H1 (cell line): ENCODE results near the gene RHOG. TPM values are rescaled to one million over a fixed set of nuclear protein-coding genes. Genes with fewer than 3 reads are reported as not detected.

Experiments
- CTCF ChIA-PET: fragments of 300-600 bp; sonication (Branson Sonifier 250); formaldehyde crosslinking; loops from one replicate; lab custom pipeline; 2021; ENCODE audit not compliant: partially characterized antibody; lab: Charles Lee
- POLR2A ChIA-PET: fragments of 300-600 bp; sonication (Branson Sonifier 250); formaldehyde crosslinking; loops from one replicate; lab custom pipeline; 2021; ENCODE audit warnings: inconsistent platforms; ENCODE audit not compliant: partially characterized antibody; lab: Charles Lee
- DNase-seq, 2 experiments: peaks; one replicate each; pipeline versions ENCODE4 v3.0.0 to v3.0.0-alpha.2; 2010 to 2022; ENCODE audit warnings: low spot score in 2 of 2, low read depth in 1 of 2, mixed read lengths in 1 of 2
- FAIRE-seq: peaks from 2 replicates; lab custom pipeline; 2011; peaks lifted over from hg19 to GRCh38; lab: Jason Lieb, UNC
- H2AFZ ChIP-seq: 2 replicates; pipeline ENCODE4 v1.8.1; 2012; ENCODE audit warnings: low read length, inconsistent platforms
- H2AK5ac ChIP-seq: 2 replicates; pipeline ENCODE4 v1.6.1; 2013; ENCODE audit warnings: low read depth, low read length
- H2BK120ac ChIP-seq: replicated peaks from 2 replicates; pipeline ENCODE3; 2013; ENCODE audit warnings: low read depth, low read length, inconsistent platforms
- H2BK12ac ChIP-seq: 2 replicates; pipeline ENCODE4 v1.6.1; 2013; ENCODE audit warnings: low read depth, low read length
- H2BK15ac ChIP-seq: 2 replicates; pipeline ENCODE4 v1.6.1; 2013; ENCODE audit warnings: low read length
- H2BK20ac ChIP-seq: 2 replicates; pipeline ENCODE4 v1.6.1; 2013; ENCODE audit warnings: low read length
- H2BK5ac ChIP-seq: 2 replicates; pipeline ENCODE4 v1.6.1; 2013; ENCODE audit warnings: low read depth, low read length
- H3K14ac ChIP-seq: 2 replicates; pipeline ENCODE4 v1.6.1; 2013; ENCODE audit warnings: inconsistent platforms; ENCODE audit not compliant: insufficient read length
- H3K18ac ChIP-seq: 2 replicates; pipeline ENCODE4 v1.6.1; 2013; ENCODE audit warnings: low read length; ENCODE audit errors: extremely low read depth
- H3K23ac ChIP-seq: 2 replicates; pipeline ENCODE4 v1.6.1; 2013; ENCODE audit warnings: inconsistent platforms; ENCODE audit not compliant: insufficient read length
- H3K23me2 ChIP-seq: 2 replicates; pipeline ENCODE4 v1.6.1; 2013; ENCODE audit warnings: low read depth, low read length
- H3K27ac ChIP-seq: 2 replicates; pipeline ENCODE4 v1.6.1; 2011; ENCODE audit warnings: low read depth, low read length, inconsistent platforms
- H3K27me3 ChIP-seq, 4 experiments: replicated peaks in 1 of 4; 1 replicate in 1 of 4; 2 replicates in 3 of 4; pipeline versions ENCODE4 v1.6.1 to v1.8.1; 2011 to 2013; ENCODE audit warnings: low read length in 3 of 4, mild to moderate bottlenecking in 3 of 4, inconsistent platforms in 2 of 4, mixed read lengths in 2 of 4, moderate library complexity in 1 of 4; ENCODE audit not compliant: control insufficient read depth in 3 of 4, insufficient read depth in 3 of 4; ENCODE audit errors: extremely low read depth in 1 of 4
- H3K36me3 ChIP-seq, 4 experiments: 2 replicates each; pipeline versions ENCODE4 v1.6.1 to v1.8.1; 2011 to 2013; ENCODE audit warnings: mild to moderate bottlenecking in 4 of 4, low read length in 3 of 4, moderate library complexity in 2 of 4, control low read depth in 1 of 4, inconsistent platforms in 1 of 4; ENCODE audit not compliant: insufficient read depth in 4 of 4, control insufficient read depth in 2 of 4
- H3K4ac ChIP-seq: replicated peaks from 2 replicates; pipeline ENCODE3; 2013; ENCODE audit warnings: low read length, low read depth, mixed read lengths, inconsistent platforms; ENCODE audit not compliant: insufficient read length
- H3K4me1 ChIP-seq, 4 experiments: replicated peaks in 1 of 4; 1 replicate in 1 of 4; 2 replicates in 3 of 4; pipeline versions ENCODE4 v1.6.1 to v1.8.1; 2011 to 2013; ENCODE audit warnings: low read length in 3 of 4, inconsistent platforms in 2 of 4, mixed read lengths in 1 of 4; ENCODE audit not compliant: insufficient read depth in 4 of 4, control insufficient read depth in 3 of 4
- H3K4me2 ChIP-seq, 2 experiments: 2 replicates each; pipeline versions ENCODE4 v1.6.1 to v1.8.1; 2011 to 2013; ENCODE audit warnings: low read depth in 2 of 2, low read length in 2 of 2, control low read depth in 1 of 2, inconsistent platforms in 1 of 2, mild to moderate bottlenecking in 1 of 2; ENCODE audit not compliant: insufficient read depth in 1 of 2
- H3K4me3 ChIP-seq, 4 experiments: fragments of 200-600, 300-600 bp in 1 of 4; sonication (generic), shearing (Covaris generic), sonication (Bioruptor Twin) in 1 of 4; 2 replicates each; pipeline versions ENCODE4 v1.5.1 to v1.8.1; 2011 to 2016; ENCODE audit warnings: low read length in 4 of 4, low read depth in 3 of 4, control low read depth in 2 of 4, inconsistent platforms in 2 of 4, mild to moderate bottlenecking in 2 of 4, mixed read lengths in 1 of 4, moderate library complexity in 1 of 4; ENCODE audit not compliant: insufficient read depth in 2 of 4; ENCODE audit errors: extremely low read depth in 1 of 4
- H3K56ac ChIP-seq: replicated peaks from 2 replicates; pipeline ENCODE3; 2013; ENCODE audit warnings: low read depth, mild to moderate bottlenecking, mixed read lengths, low read length, inconsistent platforms; ENCODE audit not compliant: insufficient read length
- H3K79me1 ChIP-seq: 2 replicates; pipeline ENCODE4 v1.6.1; 2013; ENCODE audit warnings: low read depth, low read length, control low read depth
- H3K79me2 ChIP-seq, 2 experiments: 2 replicates each; pipeline versions ENCODE4 v1.6.1 to v1.8.1; 2012 to 2013; ENCODE audit warnings: low read length in 2 of 2, mild to moderate bottlenecking in 2 of 2, inconsistent platforms in 1 of 2; ENCODE audit not compliant: insufficient read depth in 2 of 2, control insufficient read depth in 1 of 2
- H3K9ac ChIP-seq, 4 experiments: replicated peaks in 1 of 4; 1 replicate in 1 of 4; 2 replicates in 3 of 4; pipeline versions ENCODE4 v1.6.1 to v1.8.1; 2011 to 2013; ENCODE audit warnings: low read depth in 3 of 4, low read length in 3 of 4, control low read depth in 2 of 4, mild to moderate bottlenecking in 2 of 4, moderate library complexity in 2 of 4, inconsistent platforms in 1 of 4; ENCODE audit errors: extremely low read depth in 1 of 4
- H3K9me3 ChIP-seq, 2 experiments: 2 replicates each; pipeline versions ENCODE4 v1.6.1 to v1.8.1; 2012 to 2013; ENCODE audit warnings: mild to moderate bottlenecking in 2 of 2, moderate library complexity in 2 of 2, control low read depth in 1 of 2, inconsistent platforms in 1 of 2, low read depth in 1 of 2, low read length in 1 of 2, mixed read lengths in 1 of 2; ENCODE audit not compliant: insufficient read depth in 2 of 2
- H4K20me1 ChIP-seq, 2 experiments: replicated peaks in 1 of 2; 2 replicates each; pipeline versions ENCODE3 to v1.8.1; 2011 to 2013; ENCODE audit warnings: inconsistent platforms in 2 of 2, low read length in 2 of 2, mild to moderate bottlenecking in 1 of 2; ENCODE audit not compliant: insufficient read depth in 2 of 2, control insufficient read depth in 1 of 2
- H4K5ac ChIP-seq: 2 replicates; pipeline ENCODE4 v1.6.1; 2013; ENCODE audit warnings: low read length, low read depth, mixed read lengths, inconsistent platforms; ENCODE audit not compliant: insufficient read length
- H4K8ac ChIP-seq: 2 replicates; pipeline ENCODE4 v1.8.0; 2013; ENCODE audit warnings: mild to moderate bottlenecking, moderate library complexity, low read length, inconsistent platforms; ENCODE audit not compliant: insufficient read depth; ENCODE audit errors: extremely low read depth
- H4K91ac ChIP-seq: replicated peaks from 2 replicates; pipeline ENCODE3; 2013; ENCODE audit warnings: low read length, mixed read lengths, inconsistent platforms; ENCODE audit not compliant: insufficient read length
- BCL11A ChIP-seq, 2 experiments: IDR thresholded peaks; one replicate each; pipeline ENCODE4 v1.6.1; 2011; ENCODE audit warnings: low read depth in 2 of 2, low read length in 2 of 2, mild to moderate bottlenecking in 2 of 2
- WGBS, 2 experiments: shearing (Covaris generic) in 1 of 2; methylation state at CpG; one replicate each; pipeline versions ENCODE4 v1.1.6 to v1.1.7; 2013 to 2015; ENCODE audit warnings: low lambda C conversion rate in 2 of 2, mixed read lengths in 2 of 2, inconsistent platforms in 1 of 2, low coverage in 1 of 2, missing lambda C conversion rate in 1 of 2; ENCODE audit not compliant: insufficient replicate concordance in 2 of 2, insufficient coverage in 1 of 2, insufficient read length in 1 of 2; ENCODE audit errors: extremely low coverage in 1 of 2, missing lambda C conversion rate in 1 of 2; 5-methylcytosine and 5-hydroxymethylcytosine counted together
- polyA plus RNA-seq, 7 experiments: library from polyadenylated mRNA; depleted of rRNA in 3 of 7; stranded (reverse) in 5 of 7; unstranded in 2 of 7; fragments of >200 nt in 5 of 7; fragments of 200-250 nt in 2 of 7; gene quantifications; 1 replicate in 5 of 7; 2 replicates in 1 of 7; 4 replicates in 1 of 7; pipeline versions ENCODE4 v1.2.1 to v1.2.3, GENCODE V29; 2011 to 2013; ENCODE audit warnings: missing spikeins in 2 of 7, mixed read lengths in 2 of 7
- total RNA-seq: library from RNA; stranded (reverse); fragmentation: NEBNext Ultra II Directional; extraction: Animal tissue kit (Norgen Biotek cat#: 25700); gene quantifications from 2 replicates; pipeline ENCODE4 v1.2.1, GENCODE V29; 2021
- TF ChIP-seq, protein P1 (sequence below): IDR thresholded peaks from 2 replicates; pipeline ENCODE4 v1.6.1; 2012; ENCODE audit warnings: inconsistent platforms

Gene RHOG
- total and polyA plus RNA-seq, 2 of the 8 experiments (the other 6 are each of a cell fraction or from before 2014, with no cell fraction given): 28.3 to 69.6 TPM

DNA sequence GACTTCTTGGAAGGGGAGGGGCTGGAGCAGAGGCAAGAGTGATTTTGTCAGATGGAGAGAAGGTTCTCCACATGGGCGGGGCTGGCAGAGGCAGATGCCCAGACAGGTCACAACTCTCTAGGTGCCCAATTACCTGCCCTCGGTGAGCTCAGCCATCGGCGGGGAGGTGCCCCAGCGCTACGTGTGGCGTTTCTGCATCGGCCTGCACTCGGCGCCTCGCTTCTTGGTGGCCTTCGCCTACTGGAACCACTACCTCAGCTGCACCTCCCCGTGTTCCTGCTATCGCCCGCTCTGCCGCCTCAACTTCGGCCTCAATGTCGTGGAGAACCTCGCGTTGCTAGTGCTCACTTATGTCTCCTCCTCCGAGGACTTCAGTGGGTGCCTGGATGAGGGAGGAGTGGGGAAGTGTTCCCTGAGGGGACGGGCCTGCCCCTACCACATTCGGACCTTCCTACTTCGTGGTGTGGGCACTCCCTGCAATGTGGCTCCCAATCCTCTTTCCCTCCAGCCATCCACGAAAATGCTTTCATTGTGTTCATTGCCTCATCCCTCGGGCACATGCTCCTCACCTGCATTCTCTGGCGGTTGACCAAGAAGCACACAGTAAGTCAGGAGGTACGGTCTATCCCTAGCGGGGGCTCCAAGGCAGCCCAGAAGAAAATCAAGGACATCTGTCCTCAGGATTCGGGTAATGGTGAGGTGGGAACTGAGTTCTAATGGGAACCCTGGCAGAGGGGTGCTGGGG is 16.8 kb downstream of the RHOG start:
- no peak for DNase-seq
- Histone ChIP-seq H3K18ac (no peak overlapping the region), H2BK120ac (no peak overlapping the region), H2AFZ (no peak overlapping the region), H4K91ac (no peak overlapping the region), H3K9ac (no peak overlapping the region)
- POLR2A ChIA-PET: interaction anchor here (0.6 to 1.3 kb wide), 4 partner anchors 11 to 16 kb away, joined by 3 to 8 read pairs (median 3); partner anchors contain the start of gene PGAP2
- TF ChIP-seq, protein P1, sequence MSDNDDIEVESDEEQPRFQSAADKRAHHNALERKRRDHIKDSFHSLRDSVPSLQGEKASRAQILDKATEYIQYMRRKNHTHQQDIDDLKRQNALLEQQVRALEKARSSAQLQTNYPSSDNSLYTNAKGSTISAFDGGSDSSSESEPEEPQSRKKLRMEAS: no peak
- no peak for TF ChIP-seq BCL11A (IDR thresholded peaks at IDR 0.05; ENCODE audit: low read depth in 2 of 2, low read length in 2 of 2)
- TF ChIP-seq, all 59 proteins: peak for 0
- H3K27me3 ChIP-seq: no peaks in the 10 kb centered on the region
- H4K5ac ChIP-seq: no peak overlapping the region
- no peak overlapping the region for H3K23ac ChIP-seq
- H2BK20ac ChIP-seq: no peak overlapping the region
- no peak overlapping the region for H4K8ac ChIP-seq
- H3K36me3 ChIP-seq: peaks cover 4 to 14% (median 9%) of the 10 kb centered on the region in 4 experiments; a peak in 5 of 8 replicates
- no peak overlapping the region for H3K4ac ChIP-seq
- H2BK12ac ChIP-seq: no peak overlapping the region
- H3K9me3 ChIP-seq: no peaks in the 10 kb centered on the region
- H2AK5ac ChIP-seq: no peak overlapping the region
- no peak overlapping the region for H3K27ac ChIP-seq
- H3K56ac ChIP-seq: no peak overlapping the region
- no peaks in the 10 kb centered on the region for H3K79me2 ChIP-seq
- CTCF ChIA-PET: interaction anchor here (1.1 to 3.3 kb wide), 11 partner anchors 9 to 249 kb away, joined by 3 to 61 read pairs (median 6); partner anchors contain the start of genes PGAP2 and RHOG
- H3K79me1 ChIP-seq: no peaks in the 10 kb centered on the region
- H3K23me2 ChIP-seq: peaks cover 2% of the 10 kb centered on the region; the same call in 1 of the 2 replicates
- no peak for FAIRE-seq
- peaks cover 22 to 32% (median 24%) of the 10 kb centered on the region in 4 experiments for H3K4me1 ChIP-seq
- H3K14ac ChIP-seq: no peak overlapping the region
- peaks cover 0 to 3% of the 10 kb centered on the region in 2 experiments for H4K20me1 ChIP-seq
- H2BK5ac ChIP-seq: peak overlapping the region; percentile 15; the same call in 1 of the 2 replicates
- H3K4me2 ChIP-seq: no peak overlapping the region
- no peak overlapping the region for H2BK15ac ChIP-seq
- no peak overlapping the region for H3K4me3 ChIP-seq
- WGBS, 2 experiments: 88% methylated on average over 30 of the region's 30 CpGs; no CpG with 5 or more reads in 1 of the 2 experiments
